Parathyroid adenoma (tissue), 2 donors: ENCODE results near the gene STX7.

Experiments used
- H2AFZ ChIP-seq: fragments of 300-600 bp; sonication (generic); one replicate; pipeline ENCODE4 v1.7.0; 2017; ENCODE audit warnings: antibody characterized with exemption, mild to moderate bottlenecking
- H3K27ac ChIP-seq: fragments of 300-600 bp; sonication (generic); one replicate; pipeline ENCODE4 v1.7.0; 2017
- H3K27me3 ChIP-seq: fragments of 300-600 bp; sonication (generic); one replicate; pipeline ENCODE4 v1.7.0; 2017; ENCODE audit warnings: low read length; ENCODE audit not compliant: control insufficient read depth, insufficient read depth
- H3K36me3 ChIP-seq: fragments of 300-600 bp; sonication (generic); one replicate; pipeline ENCODE4 v1.7.0; 2017; ENCODE audit warnings: low read length; ENCODE audit not compliant: control insufficient read depth, insufficient read depth
- H3K4me1 ChIP-seq: fragments of 300-600 bp; sonication (generic); one replicate; pipeline ENCODE4 v1.7.0; 2017; ENCODE audit warnings: control low read depth
- H3K4me2 ChIP-seq: fragments of 300-600 bp; sonication (generic); one replicate; pipeline ENCODE4 v1.7.0; 2017; ENCODE audit warnings: low read length
- H3K4me3 ChIP-seq: fragments of 300-600 bp; sonication (generic); one replicate; pipeline ENCODE4 v1.7.0; 2017; ENCODE audit warnings: low read depth, low read length
- H3K79me2 ChIP-seq: fragments of 300-600 bp; sonication (generic); one replicate; pipeline ENCODE4 v1.7.0; 2017; ENCODE audit warnings: control low read depth
- H3K9ac ChIP-seq: fragments of 300-600 bp; sonication (generic); one replicate; pipeline ENCODE4 v1.7.0; 2017; ENCODE audit warnings: mild to moderate bottlenecking
- H3K9me3 ChIP-seq: fragments of 300-600 bp; sonication (generic); one replicate; pipeline ENCODE4 v1.7.0; 2017; ENCODE audit warnings: low read length; ENCODE audit not compliant: control insufficient read depth
- TF ChIP-seq, protein P1 (sequence below): fragments of 300-600 bp; sonication (generic); IDR thresholded peaks from one replicate; pipeline ENCODE4 v1.7.0; 2017; ENCODE audit warnings: antibody characterized with exemption, mild to moderate bottlenecking
- donor health status: primary hyperparathyroidism.

The STX7 gene

DNA sequence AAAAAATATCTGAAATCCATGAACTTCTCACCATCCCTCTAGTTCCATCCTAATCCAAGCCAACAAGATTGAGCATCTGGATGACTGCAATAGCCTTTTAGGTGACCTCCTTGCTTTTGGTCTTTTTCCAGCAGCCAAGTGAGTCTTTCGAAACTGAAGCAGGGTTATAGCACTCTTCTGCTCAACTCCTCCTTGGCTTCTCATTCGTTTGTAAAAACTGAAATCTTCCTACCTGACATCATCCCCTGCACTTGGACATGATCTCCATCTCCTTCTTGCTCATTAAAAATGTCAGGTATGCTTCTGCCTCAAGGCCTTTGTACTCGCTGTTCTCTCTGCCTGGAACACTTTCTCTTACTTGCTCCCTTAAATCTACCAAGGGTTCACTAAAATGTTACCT lies 46.0 kb downstream of the STX7 start:
- Histone ChIP-seq H3K4me1 (no peaks in the 10 kb centered on the region), H2AFZ (no peak overlapping the region), H3K9me3 (no peaks in the 10 kb centered on the region), H3K27me3 (no peaks in the 10 kb centered on the region), H3K36me3 (no peaks in the 10 kb centered on the region), H3K27ac (no peak overlapping the region), H3K9ac (no peak overlapping the region), H3K79me2 (no peaks in the 10 kb centered on the region), H3K4me3 (no peak overlapping the region), H3K4me2 (no peak overlapping the region)
- TF ChIP-seq, protein P1, sequence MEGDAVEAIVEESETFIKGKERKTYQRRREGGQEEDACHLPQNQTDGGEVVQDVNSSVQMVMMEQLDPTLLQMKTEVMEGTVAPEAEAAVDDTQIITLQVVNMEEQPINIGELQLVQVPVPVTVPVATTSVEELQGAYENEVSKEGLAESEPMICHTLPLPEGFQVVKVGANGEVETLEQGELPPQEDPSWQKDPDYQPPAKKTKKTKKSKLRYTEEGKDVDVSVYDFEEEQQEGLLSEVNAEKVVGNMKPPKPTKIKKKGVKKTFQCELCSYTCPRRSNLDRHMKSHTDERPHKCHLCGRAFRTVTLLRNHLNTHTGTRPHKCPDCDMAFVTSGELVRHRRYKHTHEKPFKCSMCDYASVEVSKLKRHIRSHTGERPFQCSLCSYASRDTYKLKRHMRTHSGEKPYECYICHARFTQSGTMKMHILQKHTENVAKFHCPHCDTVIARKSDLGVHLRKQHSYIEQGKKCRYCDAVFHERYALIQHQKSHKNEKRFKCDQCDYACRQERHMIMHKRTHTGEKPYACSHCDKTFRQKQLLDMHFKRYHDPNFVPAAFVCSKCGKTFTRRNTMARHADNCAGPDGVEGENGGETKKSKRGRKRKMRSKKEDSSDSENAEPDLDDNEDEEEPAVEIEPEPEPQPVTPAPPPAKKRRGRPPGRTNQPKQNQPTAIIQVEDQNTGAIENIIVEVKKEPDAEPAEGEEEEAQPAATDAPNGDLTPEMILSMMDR, result no peak

DNA sequence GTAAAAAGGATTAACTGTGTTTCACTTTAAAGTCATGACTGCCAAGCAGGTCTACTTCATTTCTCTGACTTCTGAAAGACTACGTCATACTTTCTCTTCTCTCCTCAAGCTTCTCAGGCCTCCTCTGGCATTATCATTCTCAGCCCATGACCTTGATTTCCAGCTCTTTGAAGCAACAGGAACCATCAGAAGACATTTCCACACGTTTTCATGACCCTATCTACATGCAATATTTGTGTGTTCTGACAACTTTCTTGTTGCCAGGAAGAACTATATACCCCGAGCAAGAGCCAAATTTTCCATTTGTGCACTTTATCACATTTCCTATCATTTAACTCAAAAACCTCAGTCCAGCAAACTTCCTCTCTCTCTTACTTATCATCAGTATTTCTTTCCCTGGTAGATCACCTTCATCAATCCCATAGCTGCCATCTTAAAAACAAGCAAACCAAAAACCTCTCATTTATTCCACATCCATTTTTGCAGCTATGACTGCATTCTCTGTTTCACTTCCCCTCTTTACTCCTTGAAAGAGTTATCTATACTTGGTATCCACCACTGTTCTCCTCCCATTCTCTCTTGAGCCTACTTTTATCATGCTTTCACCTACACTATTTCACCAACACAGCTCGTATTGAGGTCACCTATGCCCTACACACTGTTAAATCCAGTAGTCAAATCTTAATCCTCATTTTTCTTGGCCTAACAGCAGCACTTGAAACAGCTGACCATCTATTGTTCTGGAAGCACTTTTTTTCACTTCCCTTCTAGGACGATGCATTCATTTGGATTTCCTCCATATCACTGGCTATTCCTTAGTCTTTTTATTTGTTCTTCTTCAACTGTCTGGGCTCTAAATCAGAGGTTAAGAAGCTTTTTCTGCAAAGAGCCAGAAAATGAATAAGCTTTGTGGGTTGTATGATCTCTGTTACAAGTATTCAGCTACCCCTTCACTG lies 47.1 kb downstream of the STX7 start:
- H3K4me1 ChIP-seq, result no peaks in the 10 kb centered on the region
- no peak overlapping the region for H2AFZ ChIP-seq
- no peak overlapping the region for H3K27ac ChIP-seq
- no peak overlapping the region for H3K4me2 ChIP-seq
- no peak overlapping the region for H3K9ac ChIP-seq
- no peaks in the 10 kb centered on the region for H3K27me3 ChIP-seq
- no peak overlapping the region for H3K4me3 ChIP-seq
- no peaks in the 10 kb centered on the region for H3K79me2 ChIP-seq
- no peaks in the 10 kb centered on the region for H3K9me3 ChIP-seq
- no peaks in the 10 kb centered on the region for H3K36me3 ChIP-seq
- TF ChIP-seq, protein P1, result no peak

DNA sequence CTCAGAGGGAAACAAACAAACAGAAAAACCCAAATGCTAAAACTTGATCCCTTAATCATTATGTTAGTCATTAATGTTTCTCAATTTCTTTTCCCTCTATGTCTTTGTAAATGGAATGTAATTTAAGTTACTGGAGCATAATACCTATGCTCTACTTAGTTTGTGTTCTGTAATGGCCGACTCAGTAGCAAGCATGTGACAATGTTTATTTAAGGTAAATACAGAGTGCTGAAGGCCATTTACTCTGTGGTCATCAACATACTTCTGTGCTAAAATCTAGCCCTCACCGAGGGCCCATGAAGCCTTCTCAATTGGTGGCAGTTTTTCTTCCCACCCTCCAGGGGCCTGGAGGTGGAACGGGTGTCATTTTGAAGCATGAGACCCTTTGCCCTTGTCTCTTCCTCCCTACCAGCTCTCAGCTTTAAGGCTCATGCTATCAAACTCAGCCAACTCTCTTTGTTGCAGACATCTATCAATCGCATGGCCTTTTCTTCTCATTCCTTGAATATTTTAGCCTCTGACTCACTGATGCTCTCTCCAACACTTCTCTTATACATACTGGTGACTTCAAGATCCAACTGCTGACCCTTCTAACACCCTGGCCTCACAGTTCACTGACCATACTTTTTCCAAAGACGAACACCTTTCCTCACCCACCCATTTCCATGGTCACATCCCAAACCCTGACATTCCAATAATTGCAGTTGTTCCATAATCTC lies 48.2 kb downstream of the STX7 start:
- no peaks in the 10 kb centered on the region for H3K9me3 ChIP-seq
- no peaks in the 10 kb centered on the region for H3K27me3 ChIP-seq
- no peak overlapping the region for H3K4me2 ChIP-seq
- H3K79me2 ChIP-seq, result no peaks in the 10 kb centered on the region
- H3K4me3 ChIP-seq, result no peak overlapping the region
- no peak overlapping the region for H3K27ac ChIP-seq
- H3K36me3 ChIP-seq, result no peaks in the 10 kb centered on the region
- TF ChIP-seq, protein P1, result no peak
- H2AFZ ChIP-seq, result no peak overlapping the region
- H3K4me1 ChIP-seq, result no peaks in the 10 kb centered on the region
- H3K9ac ChIP-seq, result no peak overlapping the region

DNA sequence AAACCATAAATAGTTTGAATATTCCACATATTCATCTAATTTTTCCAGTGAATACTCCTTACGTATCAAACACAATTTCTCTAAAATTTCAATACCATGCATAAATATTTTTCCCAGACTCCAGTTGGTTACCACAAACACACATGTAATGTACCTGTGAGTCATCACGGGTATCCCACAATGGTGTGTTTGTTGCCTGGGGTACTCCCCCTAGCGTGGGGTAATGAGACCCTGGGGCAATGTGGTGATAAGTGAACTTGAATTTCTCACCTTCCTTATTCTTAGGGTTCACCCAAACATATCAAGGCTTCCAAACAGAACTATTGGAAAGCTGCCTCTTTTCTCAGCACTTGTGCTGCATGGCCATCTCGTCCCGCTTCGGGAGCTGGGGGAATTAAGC lies 51.0 kb downstream of the STX7 start:
- Histone ChIP-seq H3K4me2 (no peak overlapping the region), H3K9me3 (no peaks in the 10 kb centered on the region), H3K4me1 (no peaks in the 10 kb centered on the region), H3K36me3 (no peaks in the 10 kb centered on the region), H3K27me3 (no peaks in the 10 kb centered on the region), H3K27ac (no peak overlapping the region), H3K4me3 (no peak overlapping the region), H2AFZ (no peak overlapping the region), H3K79me2 (no peaks in the 10 kb centered on the region), H3K9ac (no peak overlapping the region)
- TF ChIP-seq, protein P1, result no peak
